Hepatocyte (in vitro differentiated cells): ENCODE results near the gene MGMT. TPM values are rescaled to one million over a fixed set of nuclear protein-coding genes. Genes with fewer than 3 reads are reported as not detected.

ENCODE experiments used
- DNase-seq: peaks from one replicate; pipeline ENCODE4 v3.0.0-alpha.2; 2016; ENCODE audit warnings: low spot score
- H2AFZ ChIP-seq: fragments of 200-600 bp; sonication (generic); 2 replicates; pipeline ENCODE4 v1.6.0; 2016; ENCODE audit warnings: antibody characterized with exemption, mild to moderate bottlenecking
- H3K27ac ChIP-seq: fragments of 200-600 bp; sonication (generic); 2 replicates; pipeline ENCODE4 v1.5.1; 2016; ENCODE audit warnings: mild to moderate bottlenecking
- H3K27me3 ChIP-seq: fragments of 200-600 bp; sonication (generic); 2 replicates; pipeline ENCODE4 v1.6.1; 2016
- H3K36me3 ChIP-seq: fragments of 200-600 bp; sonication (generic); replicated peaks from 2 replicates; pipeline ENCODE4 v1.5.1; 2016; ENCODE audit warnings: low read depth; ENCODE audit not compliant: insufficient read depth
- H3K4me1 ChIP-seq: fragments of 200-600 bp; sonication (generic); 2 replicates; pipeline ENCODE4 v1.5.1; 2016; ENCODE audit warnings: mild to moderate bottlenecking, moderate library complexity; ENCODE audit not compliant: insufficient read depth
- H3K4me2 ChIP-seq: fragments of 200-600 bp; sonication (generic); 2 replicates; pipeline ENCODE4 v1.6.0; 2016
- H3K4me3 ChIP-seq: fragments of 200-600 bp; sonication (generic); 2 replicates; pipeline ENCODE4 v1.5.1; 2016; ENCODE audit warnings: mild to moderate bottlenecking
- H3K79me2 ChIP-seq: fragments of 200-600 bp; sonication (generic); 2 replicates; pipeline ENCODE4 v1.6.0; 2017; ENCODE audit warnings: mild to moderate bottlenecking
- H3K9me2 ChIP-seq: fragments of 200-600 bp; sonication (generic); replicated peaks from 2 replicates; pipeline ENCODE4 v1.6.0; 2017; ENCODE audit warnings: mild to moderate bottlenecking; ENCODE audit not compliant: insufficient read depth
- H3K9me3 ChIP-seq: fragments of 200-600 bp; sonication (generic); 2 replicates; pipeline ENCODE4 v1.5.1; 2016; ENCODE audit warnings: low read depth, mild to moderate bottlenecking
- H4K20me1 ChIP-seq: fragments of 200-600 bp; sonication (generic); 2 replicates; pipeline ENCODE4 v1.6.0; 2016; ENCODE audit warnings: mild to moderate bottlenecking; ENCODE audit not compliant: insufficient read depth, poor library complexity, severe bottlenecking
- EZH2 ChIP-seq: fragments of 200-600 bp; sonication (generic); IDR thresholded peaks from 2 replicates; pipeline ENCODE4 v1.6.1; 2016; ENCODE audit warnings: antibody characterized with exemption, mild to moderate bottlenecking, borderline replicate concordance
- EZH2phosphoT487 ChIP-seq: fragments of 200-600 bp; sonication (generic); IDR thresholded peaks from one replicate; pipeline ENCODE4 v1.6.1; 2018; ENCODE audit warnings: antibody characterized with exemption, mild to moderate bottlenecking, low read depth, moderate library complexity; ENCODE audit not compliant: unreplicated experiment, severe bottlenecking
- WGBS: methylation state at CpG from one replicate; pipeline ENCODE4 v1.1.6; 2016; ENCODE audit warnings: low lambda C conversion rate; ENCODE audit errors: missing lambda C conversion rate; 5-methylcytosine and 5-hydroxymethylcytosine counted together
- polyA plus RNA-seq: library from polyadenylated mRNA; unstranded; fragments of >200 nt; fragmentation: Nextera tagmentation; extraction: Ambion mirVana; gene quantifications from 2 replicates; pipeline ENCODE4 v1.2.1, GENCODE V29; 2016
- total RNA-seq: library from RNA; depleted of rRNA; stranded (reverse); fragments of >200 nt; gene quantifications from 2 replicates; pipeline ENCODE4 v1.2.3, GENCODE V29; 2014
- TF ChIP-seq, protein P1 (sequence below): fragments of 200-600 bp; sonication (generic); IDR thresholded peaks from 2 replicates; pipeline ENCODE4 v1.5.1; 2016; ENCODE audit warnings: antibody characterized with exemption, mild to moderate bottlenecking; ENCODE audit not compliant: poor library complexity

MGMT gene
- total and polyA plus RNA-seq, 2 experiments from 2014 or later, result 41.5 to 41.9 TPM

DNA sequence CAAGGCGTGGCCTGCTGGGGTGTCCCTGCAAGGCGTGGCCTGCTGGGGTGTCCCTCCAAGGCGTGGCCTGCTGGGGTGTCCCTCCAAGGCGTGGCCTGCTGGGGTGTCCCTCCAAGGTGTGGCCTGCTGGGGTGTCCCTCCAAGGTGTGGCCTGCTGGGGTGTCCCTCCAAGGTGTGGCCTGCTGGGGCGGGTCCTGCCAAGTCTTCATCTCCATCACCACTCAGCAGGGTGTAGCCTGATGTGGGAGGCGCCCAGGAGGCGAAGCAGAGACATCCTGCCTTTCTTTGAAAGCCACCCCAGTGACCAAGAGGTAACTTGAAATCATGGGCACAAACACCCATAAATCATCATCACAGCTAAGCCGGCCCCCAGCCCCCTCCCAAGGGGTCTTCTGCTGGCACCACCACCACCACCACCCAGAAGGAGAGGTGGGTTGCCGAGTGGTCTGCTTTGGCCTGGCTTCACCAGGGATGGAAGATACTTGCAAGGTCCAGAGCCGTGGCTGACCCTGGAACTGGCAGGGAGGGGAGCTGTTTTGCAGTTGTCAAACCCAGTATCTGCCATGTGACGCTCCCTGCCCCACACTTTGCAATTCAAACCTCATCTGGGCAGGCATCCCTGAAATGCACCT lies 306.4 kb downstream of the MGMT start:
- Histone ChIP-seq H3K4me1 (no peaks in the 10 kb centered on the region), H3K9me2 (no peaks in the 10 kb centered on the region), H3K36me3 (no peaks in the 10 kb centered on the region), H3K27ac (no peak overlapping the region), H3K27me3 (no peaks in the 10 kb centered on the region), H3K9me3 (no peaks in the 10 kb centered on the region), H2AFZ (no peak overlapping the region), H4K20me1 (no peaks in the 10 kb centered on the region), H3K4me2 (no peak overlapping the region), H3K4me3 (no peak overlapping the region), H3K79me2 (no peaks in the 10 kb centered on the region)
- DNase-seq, result no peak
- 94% methylated on average over 11 of the region's 11 CpGs for WGBS
- TF ChIP-seq, protein P1, sequence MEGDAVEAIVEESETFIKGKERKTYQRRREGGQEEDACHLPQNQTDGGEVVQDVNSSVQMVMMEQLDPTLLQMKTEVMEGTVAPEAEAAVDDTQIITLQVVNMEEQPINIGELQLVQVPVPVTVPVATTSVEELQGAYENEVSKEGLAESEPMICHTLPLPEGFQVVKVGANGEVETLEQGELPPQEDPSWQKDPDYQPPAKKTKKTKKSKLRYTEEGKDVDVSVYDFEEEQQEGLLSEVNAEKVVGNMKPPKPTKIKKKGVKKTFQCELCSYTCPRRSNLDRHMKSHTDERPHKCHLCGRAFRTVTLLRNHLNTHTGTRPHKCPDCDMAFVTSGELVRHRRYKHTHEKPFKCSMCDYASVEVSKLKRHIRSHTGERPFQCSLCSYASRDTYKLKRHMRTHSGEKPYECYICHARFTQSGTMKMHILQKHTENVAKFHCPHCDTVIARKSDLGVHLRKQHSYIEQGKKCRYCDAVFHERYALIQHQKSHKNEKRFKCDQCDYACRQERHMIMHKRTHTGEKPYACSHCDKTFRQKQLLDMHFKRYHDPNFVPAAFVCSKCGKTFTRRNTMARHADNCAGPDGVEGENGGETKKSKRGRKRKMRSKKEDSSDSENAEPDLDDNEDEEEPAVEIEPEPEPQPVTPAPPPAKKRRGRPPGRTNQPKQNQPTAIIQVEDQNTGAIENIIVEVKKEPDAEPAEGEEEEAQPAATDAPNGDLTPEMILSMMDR, result no peak
- no peak for TF ChIP-seq EZH2
- no peak for TF ChIP-seq EZH2phosphoT487

DNA sequence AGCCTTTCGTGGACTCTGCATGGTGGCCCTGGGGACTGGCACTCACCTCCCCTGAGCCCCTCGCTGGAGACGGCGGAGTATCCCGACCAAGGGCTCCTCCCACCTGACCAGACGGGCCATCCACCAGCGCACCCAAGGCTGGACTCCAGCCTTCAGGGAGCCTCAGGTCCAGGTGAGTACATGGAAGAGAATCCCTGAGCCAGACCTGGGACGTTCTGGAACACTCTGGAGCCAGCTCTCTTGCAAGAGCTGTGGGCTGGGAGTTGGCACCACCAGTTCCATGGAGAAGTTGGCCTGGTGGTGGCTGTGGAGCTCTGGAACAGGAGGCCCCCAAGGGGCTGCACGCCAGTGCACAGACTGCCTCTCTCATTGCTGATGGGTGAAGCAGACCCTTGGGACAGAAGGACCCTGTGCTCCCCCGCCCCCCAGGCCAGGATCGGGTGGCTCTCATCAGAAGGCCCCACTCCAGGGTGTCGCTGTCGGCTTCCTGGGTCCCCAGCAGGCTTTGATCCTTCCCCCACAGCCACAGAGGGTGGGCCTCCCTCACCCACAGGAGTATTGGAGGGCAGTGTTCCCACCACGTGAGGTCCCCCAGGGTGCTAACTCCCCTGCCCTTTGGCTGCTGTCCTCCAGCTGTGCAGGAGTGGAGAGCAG lies 307.2 kb downstream of the MGMT start:
- no peak for DNase-seq
- no peak for TF ChIP-seq EZH2
- TF ChIP-seq, protein P1, result no peak
- TF ChIP-seq EZH2phosphoT487, result no peak
- no peak overlapping the region for H3K27ac ChIP-seq
- no peaks in the 10 kb centered on the region for H4K20me1 ChIP-seq
- no peak overlapping the region for H2AFZ ChIP-seq
- no peak overlapping the region for H3K4me3 ChIP-seq
- no peaks in the 10 kb centered on the region for H3K9me3 ChIP-seq
- 92% methylated on average over 14 of the region's 14 CpGs for WGBS
- H3K9me2 ChIP-seq, result no peaks in the 10 kb centered on the region
- H3K27me3 ChIP-seq, result no peaks in the 10 kb centered on the region
- no peaks in the 10 kb centered on the region for H3K36me3 ChIP-seq
- no peak overlapping the region for H3K4me2 ChIP-seq
- no peaks in the 10 kb centered on the region for H3K79me2 ChIP-seq
- H3K4me1 ChIP-seq, result no peaks in the 10 kb centered on the region

DNA sequence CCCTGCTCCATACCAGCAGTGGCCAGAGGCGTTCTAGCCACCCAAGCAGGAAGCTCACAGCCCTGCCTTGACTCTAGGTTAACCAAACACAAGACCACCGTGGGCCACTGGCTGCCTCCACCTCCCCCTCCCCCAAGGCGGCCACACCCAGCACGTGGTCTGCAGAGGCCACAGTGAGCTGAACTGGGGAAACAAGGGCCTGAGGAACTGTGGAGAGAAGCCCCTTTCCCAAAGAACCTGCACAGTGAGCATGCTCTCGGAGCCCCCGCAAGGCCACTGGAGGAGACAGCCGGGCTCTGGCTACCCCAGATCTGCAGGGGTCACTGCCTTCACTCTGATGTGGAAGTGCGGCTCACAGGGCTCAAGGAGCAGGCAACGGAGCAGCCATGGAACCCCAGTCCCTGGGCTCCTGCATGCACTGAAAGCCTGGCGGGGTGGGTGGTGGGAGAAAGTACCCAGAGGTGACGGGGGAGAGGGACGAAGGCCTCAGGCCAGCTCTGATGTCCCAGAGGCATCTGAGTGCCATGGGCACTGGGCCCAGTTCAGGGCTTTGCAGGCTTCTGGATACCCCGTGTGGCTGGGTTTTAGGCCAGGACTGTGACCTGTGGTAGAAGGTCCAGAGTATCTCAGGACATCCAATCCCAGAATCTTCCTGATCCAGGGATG lies 307.8 kb downstream of the MGMT start:
- no peak for TF ChIP-seq EZH2
- TF ChIP-seq, protein P1, result no peak
- TF ChIP-seq EZH2phosphoT487, result no peak
- Histone ChIP-seq H4K20me1 (no peaks in the 10 kb centered on the region), H3K4me3 (no peak overlapping the region), H3K27ac (no peak overlapping the region), H3K36me3 (no peaks in the 10 kb centered on the region), H2AFZ (no peak overlapping the region), H3K27me3 (no peaks in the 10 kb centered on the region), H3K79me2 (no peaks in the 10 kb centered on the region), H3K4me2 (no peak overlapping the region), H3K4me1 (no peaks in the 10 kb centered on the region), H3K9me2 (no peaks in the 10 kb centered on the region), H3K9me3 (no peaks in the 10 kb centered on the region)
- DNase-seq, result no peak
- WGBS, result 92% methylated on average over 13 of the region's 13 CpGs
